ENCODE results near the gene SH3BGRL2.
A peak's percentile ranks its signal among the peaks of the same experiment; 100 is the strongest.

Gene SH3BGRL2

GRCh38 chr6:79630883-79631692 lies at the start of gene SH3BGRL2:
Gene SH3BGRL2 (plus strand): TSS chr6:79631329. CDS start chr6:79631462, 133 bp downstream.
- peak; percentile 69 for DNase-seq (ENCODE audit: low spot score)

GRCh38 chr6:79584332-79584731 lies 46.8 kb upstream of the SH3BGRL2 start:
- no peak for DNase-seq (ENCODE audit: low spot score)

- DNase-seq (ENCODE audit: low spot score): peak; percentile 49
Observed at GRCh38 chr6:79586548-79586947, 44.6 kb upstream of the SH3BGRL2 start.

- DNase-seq (ENCODE audit: low spot score): no peak
Observed at GRCh38 chr6:79589701-79590100, 41.4 kb upstream of the SH3BGRL2 start.

GRCh38 chr6:79597155-79597554 lies 34.0 kb upstream of the SH3BGRL2 start:
- DNase-seq (ENCODE audit: low spot score): no peak

GRCh38 chr6:79598012-79598411 lies 33.1 kb upstream of the SH3BGRL2 start:
- DNase-seq (ENCODE audit: low spot score): no peak

- no peak for DNase-seq (ENCODE audit: low spot score)
Observed at GRCh38 chr6:79599725-79600259, 31.3 kb upstream of the SH3BGRL2 start.

GRCh38 chr6:79600313-79600712 lies 30.8 kb upstream of the SH3BGRL2 start:
- DNase-seq (ENCODE audit: low spot score): no peak

GRCh38 chr6:79600812-79601609 lies 30.1 kb upstream of the SH3BGRL2 start:
- DNase-seq (ENCODE audit: low spot score): no peak

- DNase-seq (ENCODE audit: low spot score): no peak
Observed at GRCh38 chr6:79602859-79603258, 28.3 kb upstream of the SH3BGRL2 start.

- peak; percentile 25 for DNase-seq (ENCODE audit: low spot score)
Observed at GRCh38 chr6:79604583-79605037, 26.5 kb upstream of the SH3BGRL2 start.

GRCh38 chr6:79605061-79605460 lies 26.1 kb upstream of the SH3BGRL2 start:
- DNase-seq (ENCODE audit: low spot score): no peak

- no peak for DNase-seq (ENCODE audit: low spot score)
Observed at GRCh38 chr6:79605968-79606764, 25.0 kb upstream of the SH3BGRL2 start.

GRCh38 chr6:79607000-79607399 lies 24.1 kb upstream of the SH3BGRL2 start:
- no peak for DNase-seq (ENCODE audit: low spot score)

GRCh38 chr6:79608334-79609224 lies 22.6 kb upstream of the SH3BGRL2 start:
- no peak for DNase-seq (ENCODE audit: low spot score)

- DNase-seq (ENCODE audit: low spot score): no peak
Observed at GRCh38 chr6:79609225-79609595, 21.9 kb upstream of the SH3BGRL2 start.

GRCh38 chr6:79610306-79611009 lies 20.7 kb upstream of the SH3BGRL2 start:
- no peak for DNase-seq (ENCODE audit: low spot score)

- DNase-seq (ENCODE audit: low spot score): no peak
Observed at GRCh38 chr6:79612457-79612856, 18.7 kb upstream of the SH3BGRL2 start.

GRCh38 chr6:79612918-79613317 lies 18.2 kb upstream of the SH3BGRL2 start:
- DNase-seq (ENCODE audit: low spot score): no peak

GRCh38 chr6:79613912-79614311 lies 17.2 kb upstream of the SH3BGRL2 start:
- DNase-seq (ENCODE audit: low spot score): no peak
